Keratinocyte (primary cell): ENCODE data around the gene NXN. TPM values are rescaled to one million over a fixed set of nuclear protein-coding genes. Genes with fewer than 3 reads are reported as not detected.

Source experiments
- DNase-seq: peaks from one replicate; pipeline ENCODE4 v3.0.0-alpha.2; 2011; ENCODE audit warnings: low read depth, missing footprints, low spot score
- FAIRE-seq: peaks from 2 replicates; lab custom pipeline; 2011; peaks lifted over from hg19 to GRCh38; lab: Jason Lieb, UNC
- H2AFZ ChIP-seq: 2 replicates; pipeline ENCODE4 v1.6.0; 2012; ENCODE audit warnings: low read length, control low read depth, inconsistent platforms; ENCODE audit not compliant: control insufficient read depth
- H3K27ac ChIP-seq: 2 replicates; pipeline ENCODE4 v1.5.1; 2011; ENCODE audit warnings: low read length; ENCODE audit not compliant: control insufficient read depth, insufficient read depth
- H3K27me3 ChIP-seq: 3 replicates; pipeline ENCODE4 v1.6.0; 2011; ENCODE audit warnings: low read length; ENCODE audit not compliant: control insufficient read depth, insufficient read depth; ENCODE audit errors: extremely low read depth
- H3K36me3 ChIP-seq, 2 experiments: 2 replicates in 1 of 2; 3 replicates in 1 of 2; pipeline ENCODE4 v1.5.1; 2011; ENCODE audit warnings: low read length in 2 of 2, mild to moderate bottlenecking in 1 of 2; ENCODE audit not compliant: control insufficient read depth in 2 of 2, insufficient read depth in 2 of 2; ENCODE audit errors: extremely low read depth in 1 of 2
- H3K4me1 ChIP-seq: 3 replicates; pipeline ENCODE4 v1.5.1; 2011; ENCODE audit warnings: low read length; ENCODE audit not compliant: control insufficient read depth, insufficient read depth; ENCODE audit errors: extremely low read depth
- H3K4me2 ChIP-seq: 3 replicates; pipeline ENCODE4 v1.6.0; 2011; ENCODE audit warnings: low read depth, low read length; ENCODE audit not compliant: control insufficient read depth, insufficient read depth; ENCODE audit errors: extremely low read depth
- H3K4me3 ChIP-seq, 3 experiments: fragments of 200-600 bp in 1 of 3; sonication (generic) in 1 of 3; 2 replicates in 2 of 3; 3 replicates in 1 of 3; pipeline ENCODE4 v1.5.1; 2011 to 2016; ENCODE audit warnings: low read length in 3 of 3, mild to moderate bottlenecking in 3 of 3, control low read depth in 2 of 3, inconsistent platforms in 1 of 3, low read depth in 1 of 3, mixed read lengths in 1 of 3, mixed run types in 1 of 3, moderate library complexity in 1 of 3; ENCODE audit not compliant: control insufficient read depth in 2 of 3, insufficient read depth in 2 of 3; ENCODE audit errors: extremely low read depth in 1 of 3
- H3K79me2 ChIP-seq: 2 replicates; pipeline ENCODE4 v1.6.0; 2012; ENCODE audit warnings: low read length; ENCODE audit not compliant: control insufficient read depth, insufficient read depth
- H3K9ac ChIP-seq: 3 replicates; pipeline ENCODE4 v1.6.0; 2011; ENCODE audit warnings: low read length; ENCODE audit not compliant: control insufficient read depth, insufficient read depth; ENCODE audit errors: extremely low read depth
- H3K9me1 ChIP-seq: 3 replicates; pipeline ENCODE4 v1.6.0; 2011; ENCODE audit warnings: low read length; ENCODE audit not compliant: control insufficient read depth, insufficient read depth; ENCODE audit errors: extremely low read depth
- H3K9me3 ChIP-seq: 2 replicates; pipeline ENCODE4 v1.5.1; 2012; ENCODE audit warnings: low read depth, low read length; ENCODE audit not compliant: control insufficient read depth
- H4K20me1 ChIP-seq: 3 replicates; pipeline ENCODE4 v1.6.0; 2011; ENCODE audit warnings: low read length; ENCODE audit not compliant: control insufficient read depth, insufficient read depth; ENCODE audit errors: extremely low read depth
- CTCF ChIP-seq, 3 experiments: IDR thresholded peaks in 1 of 3; conservative IDR thresholded peaks in 1 of 3; optimal IDR thresholded peaks in 1 of 3; 2 replicates in 2 of 3; 3 replicates in 1 of 3; pipeline versions ENCODE3 to v1.5.1; 2011; ENCODE audit warnings: low read length in 3 of 3, mild to moderate bottlenecking in 3 of 3, moderate library complexity in 2 of 3, control low read depth in 1 of 3, inconsistent platforms in 1 of 3; ENCODE audit not compliant: insufficient read depth in 2 of 3; ENCODE audit errors: extremely low read depth in 1 of 3
- EZH2 ChIP-seq: IDR thresholded peaks from one replicate; pipeline ENCODE4 v1.6.1; 2012; ENCODE audit warnings: inconsistent platforms, mild to moderate bottlenecking, low read length, moderate library complexity
- dilution Hi-C: fragments of 300-500 bp; cut with MboI; formaldehyde crosslinking; loops from one replicate; pipeline ENCODE4 v1.7.0; 2020; ENCODE audit warnings: low sequenced_read_pairs; ENCODE audit not compliant: extremely low pct_ligation_motif_present
- polyA plus RNA-seq, 5 experiments: library from polyadenylated mRNA; depleted of rRNA in 3 of 5; stranded (reverse) in 3 of 5; stranded (forward) in 1 of 5; unstranded in 1 of 5; fragments of >200 nt; gene quantifications; 1 replicate in 1 of 5; 2 replicates in 3 of 5; 3 replicates in 1 of 5; pipeline versions ENCODE4 v1.2.1 to v1.2.3, GENCODE V29; 2011 to 2012; ENCODE audit warnings: missing spikeins in 2 of 5, low read depth in 1 of 5, low replicate concordance in 1 of 5

Gene NXN
- polyA plus RNA-seq, 1 donor (not counting 4 experiments of a cell fraction or from before 2014, with no cell fraction given) = 94.4 TPM

- dilution Hi-C loops = no loop called here
- DNase-seq (no peak), FAIRE-seq (no peak)
- H3K4me3 ChIP-seq = no peak overlapping the region
- no peaks in the 10 kb centered on the region for H3K9me3 ChIP-seq
- H3K36me3 ChIP-seq = peaks cover 12 to 16% of the 10 kb centered on the region in 2 experiments
- no peak overlapping the region for H2AFZ ChIP-seq
- no peak overlapping the region for H3K27ac ChIP-seq
- H3K79me2 ChIP-seq = peaks cover 98% of the 10 kb centered on the region
- H3K4me2 ChIP-seq = no peak overlapping the region
- TF ChIP-seq CTCF (optimal IDR thresholded peaks at IDR 0.05 in 1 of 3, IDR thresholded peaks at IDR 0.05 in 1 of 3, conservative IDR thresholded peaks at IDR 0.05 in 1 of 3; ENCODE audit: extremely low read depth in 1 of 3, insufficient read depth in 2 of 3, low read length in 3 of 3) (no peak), EZH2 (no peak)
- peaks cover 2% of the 10 kb centered on the region for H3K4me1 ChIP-seq
- no peaks in the 10 kb centered on the region for H3K27me3 ChIP-seq
- no peak overlapping the region for H3K9ac ChIP-seq
- peaks cover 6% of the 10 kb centered on the region for H3K9me1 ChIP-seq
- peaks cover 13% of the 10 kb centered on the region for H4K20me1 ChIP-seq
Observed at GRCh38 chr17:967122-967521, 12.5 kb downstream of the NXN start.

DNA sequence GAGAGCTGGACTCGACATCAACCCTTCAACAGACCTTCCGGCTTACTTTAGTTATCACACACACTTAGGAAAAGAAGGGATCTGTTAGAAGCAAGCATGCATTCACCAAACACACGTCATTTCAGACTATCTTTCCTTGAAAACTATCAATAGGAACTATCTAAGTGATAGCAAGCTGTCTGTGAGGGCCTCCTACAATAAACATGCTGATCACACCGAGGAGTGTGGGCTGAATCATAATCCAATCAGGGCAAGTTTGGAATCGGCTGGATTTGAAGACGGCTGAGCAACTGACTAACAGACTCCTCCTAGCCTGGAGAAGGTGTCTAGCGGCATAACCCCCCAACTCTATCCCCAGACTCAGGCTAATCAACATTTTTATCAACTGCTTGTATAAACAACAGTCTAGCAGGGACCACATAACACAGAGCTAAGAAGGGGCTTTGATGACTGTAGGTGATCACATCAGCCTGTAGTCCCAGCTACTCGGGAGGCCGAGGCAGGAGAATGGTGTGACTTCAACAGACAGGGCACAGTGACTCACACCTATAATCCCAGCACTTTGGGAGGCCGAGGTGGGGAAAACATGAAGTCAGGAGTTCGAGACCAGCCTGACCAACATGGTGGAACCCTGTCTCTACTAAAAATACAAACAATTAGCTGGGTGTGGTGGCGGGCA lies 14.1 kb downstream of the NXN start:
- H3K4me1 ChIP-seq = peaks cover 2% of the 10 kb centered on the region
- no peak overlapping the region for H2AFZ ChIP-seq
- peak overlapping the region; percentile 3 for H3K9ac ChIP-seq
- no peak for FAIRE-seq
- H3K36me3 ChIP-seq = peaks cover 10 to 16% of the 10 kb centered on the region in 2 experiments
- H3K9me3 ChIP-seq = no peaks in the 10 kb centered on the region
- H4K20me1 ChIP-seq = peaks cover 13% of the 10 kb centered on the region
- no peak overlapping the region for H3K27ac ChIP-seq
- H3K9me1 ChIP-seq = peaks cover 6% of the 10 kb centered on the region
- dilution Hi-C loops = no loop called here
- peaks cover 97% of the 10 kb centered on the region for H3K79me2 ChIP-seq
- DNase-seq = no peak
- TF ChIP-seq EZH2 = no peak
- no peak for TF ChIP-seq CTCF (optimal IDR thresholded peaks at IDR 0.05 in 1 of 3, IDR thresholded peaks at IDR 0.05 in 1 of 3, conservative IDR thresholded peaks at IDR 0.05 in 1 of 3; ENCODE audit: extremely low read depth in 1 of 3, insufficient read depth in 2 of 3, low read length in 3 of 3)
- no peak overlapping the region for H3K4me2 ChIP-seq
- H3K4me3 ChIP-seq = no peak overlapping the region
- no peaks in the 10 kb centered on the region for H3K27me3 ChIP-seq
